ENCODE data around the gene PMF1. TPM values are rescaled to one million over a fixed set of nuclear protein-coding genes. Genes with fewer than 3 reads are reported as not detected.

PMF1 gene
- total RNA-seq, 1 donor from 2014 or later = 131 TPM

DNA sequence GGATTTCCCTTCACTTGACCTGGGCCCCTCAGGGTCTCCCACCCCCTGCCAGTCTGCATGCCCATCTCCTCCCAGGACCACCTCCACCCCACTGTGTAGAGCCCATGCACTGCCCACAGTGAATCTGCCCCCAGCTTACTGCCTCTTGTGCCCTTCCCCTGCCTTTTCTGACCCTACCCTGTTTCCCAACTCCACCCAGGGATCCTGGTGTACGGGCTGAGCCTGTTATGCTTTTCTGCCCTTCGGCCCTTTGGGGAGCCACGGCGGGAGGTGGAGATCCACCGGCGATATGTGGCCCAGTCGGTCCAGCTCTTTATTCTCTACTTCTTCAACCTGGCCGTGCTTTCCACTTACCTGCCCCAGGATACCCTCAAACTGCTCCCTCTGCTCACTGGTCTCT is 73.3 kb downstream of the PMF1 start:
- H3K4me3 ChIP-seq (ENCODE audit: low read depth, low read length) = no peak overlapping the region
- TF ChIP-seq, protein P1, sequence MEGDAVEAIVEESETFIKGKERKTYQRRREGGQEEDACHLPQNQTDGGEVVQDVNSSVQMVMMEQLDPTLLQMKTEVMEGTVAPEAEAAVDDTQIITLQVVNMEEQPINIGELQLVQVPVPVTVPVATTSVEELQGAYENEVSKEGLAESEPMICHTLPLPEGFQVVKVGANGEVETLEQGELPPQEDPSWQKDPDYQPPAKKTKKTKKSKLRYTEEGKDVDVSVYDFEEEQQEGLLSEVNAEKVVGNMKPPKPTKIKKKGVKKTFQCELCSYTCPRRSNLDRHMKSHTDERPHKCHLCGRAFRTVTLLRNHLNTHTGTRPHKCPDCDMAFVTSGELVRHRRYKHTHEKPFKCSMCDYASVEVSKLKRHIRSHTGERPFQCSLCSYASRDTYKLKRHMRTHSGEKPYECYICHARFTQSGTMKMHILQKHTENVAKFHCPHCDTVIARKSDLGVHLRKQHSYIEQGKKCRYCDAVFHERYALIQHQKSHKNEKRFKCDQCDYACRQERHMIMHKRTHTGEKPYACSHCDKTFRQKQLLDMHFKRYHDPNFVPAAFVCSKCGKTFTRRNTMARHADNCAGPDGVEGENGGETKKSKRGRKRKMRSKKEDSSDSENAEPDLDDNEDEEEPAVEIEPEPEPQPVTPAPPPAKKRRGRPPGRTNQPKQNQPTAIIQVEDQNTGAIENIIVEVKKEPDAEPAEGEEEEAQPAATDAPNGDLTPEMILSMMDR (conservative IDR thresholded peaks at IDR 0.05; ENCODE audit: low read depth, low read length) = no peak
- no peak for DNase-seq (ENCODE audit: low read depth)

Other genes starting within 250 kb of the PMF1 start
- gene ARHGEF2, start 234.5 kb upstream of the PMF1 start, total RNA-seq = 62.5 and 89.7 TPM in 2 replicates
- 450 and 635 TPM in 2 replicates for gene SSR2, start 192.1 kb upstream of the PMF1 start, total RNA-seq
- gene UBQLN4, start 159.2 kb upstream of the PMF1 start, total RNA-seq = 28.2 and 29.7 TPM in 2 replicates
- gene LAMTOR2, start 158.2 kb upstream of the PMF1 start, total RNA-seq = 94.8 and 97.0 TPM in 2 replicates
- 17.8 and 47.5 TPM in 2 replicates for gene RAB25, start 151.8 kb upstream of the PMF1 start, total RNA-seq
- 14.8 and 19.0 TPM in 2 replicates for gene MEX3A, start 130.5 kb upstream of the PMF1 start, total RNA-seq
- 358 and 433 TPM in 2 replicates for gene LMNA, start 98.3 kb upstream of the PMF1 start, total RNA-seq
- gene SEMA4A, start 59.4 kb upstream of the PMF1 start, total RNA-seq = 1.4 and 3.5 TPM in 2 replicates
- 7.4 and 16.6 TPM in 2 replicates for gene SLC25A44, start 18.9 kb upstream of the PMF1 start, total RNA-seq
- gene BGLAP, start 29.2 kb downstream of the PMF1 start, total RNA-seq = 0.29 TPM in 1 of 2 replicates, not detected in the other
- gene PAQR6, start 35.0 kb downstream of the PMF1 start, total RNA-seq = 1.4 and 1.5 TPM in 2 replicates
- 77.4 and 96.9 TPM in 2 replicates for gene SMG5, start 69.8 kb downstream of the PMF1 start, total RNA-seq
- 2.1 and 3.9 TPM in 2 replicates for gene TMEM79, start 71.3 kb downstream of the PMF1 start, total RNA-seq
- gene GLMP, start 82.7 kb downstream of the PMF1 start, total RNA-seq = 47.9 and 66.3 TPM in 2 replicates
- gene VHLL, start 86.3 kb downstream of the PMF1 start, total RNA-seq = not detected in 2 replicates
- gene CCT3, start 125.3 kb downstream of the PMF1 start, total RNA-seq = 358 and 726 TPM in 2 replicates
- gene TSACC, start 125.5 kb downstream of the PMF1 start, total RNA-seq = 0.36 and 0.69 TPM in 2 replicates
- 0.14 TPM in 1 of 2 replicates, not detected in the other for gene RHBG, start 156.2 kb downstream of the PMF1 start, total RNA-seq